Stimulated activated CD4-positive, alpha-beta T cell treated with anti-CD3 and anti-CD28 coated beads, Interleukin-12 subunit alpha, Interleukin-12 subunit beta, amount 100 ng/mL, for 24 hours (primary cell): ENCODE data around the gene GNAZ.
"Not testable (repeated sequence)": the region's sequence is repeated elsewhere in the genome, so short reads cannot be mapped to it uniquely, and the experiment has no call there.

Experiments
- DNase-seq, 2 experiments: peaks; one replicate each; pipeline ENCODE4 v3.0.0-alpha.2; 2020; ENCODE audit warnings: low read depth in 2 of 2

Gene GNAZ

GRCh38 chr22:23070418-23071229 lies at the start of gene GNAZ:
TSS of gene GNAZ (plus strand) at chr22:23070519. CDS start at chr22:23095696, 25,177 bp downstream.
- DNase-seq, result no peak

DNA sequence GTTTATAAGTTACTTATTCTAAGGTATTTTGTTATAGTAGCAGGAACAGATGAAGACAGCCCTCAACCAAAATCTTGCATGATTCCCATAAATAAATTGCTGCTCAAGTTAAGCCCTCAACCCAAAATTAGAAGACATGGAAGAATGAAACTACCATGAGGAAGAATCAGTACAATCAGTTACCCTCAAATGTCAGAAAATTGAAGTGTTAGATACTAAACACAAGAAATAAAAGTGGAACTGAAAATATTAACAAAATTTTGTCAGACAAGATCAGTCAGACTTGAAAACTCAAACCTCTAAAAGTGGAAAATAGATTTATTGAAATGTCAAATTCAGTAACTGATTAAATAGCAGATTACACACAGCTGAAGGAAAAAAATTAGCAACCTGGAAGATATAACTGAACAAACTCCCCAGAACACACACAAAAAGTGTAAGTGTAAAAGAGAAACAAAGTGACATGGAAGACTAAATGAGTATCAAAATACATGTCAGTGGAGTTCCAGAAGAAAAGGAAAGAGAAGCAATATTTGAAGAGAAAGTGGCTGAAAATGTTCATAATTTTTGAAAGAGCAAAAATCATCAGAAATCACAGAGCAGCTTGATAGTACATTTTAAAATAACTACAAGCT lies 49.5 kb upstream of the GNAZ start:
- no peak for DNase-seq

- not testable (repeated sequence) for DNase-seq
These were observed 48.5 kb upstream of the GNAZ start for GRCh38 chr22:23021660-23022353.

DNA sequence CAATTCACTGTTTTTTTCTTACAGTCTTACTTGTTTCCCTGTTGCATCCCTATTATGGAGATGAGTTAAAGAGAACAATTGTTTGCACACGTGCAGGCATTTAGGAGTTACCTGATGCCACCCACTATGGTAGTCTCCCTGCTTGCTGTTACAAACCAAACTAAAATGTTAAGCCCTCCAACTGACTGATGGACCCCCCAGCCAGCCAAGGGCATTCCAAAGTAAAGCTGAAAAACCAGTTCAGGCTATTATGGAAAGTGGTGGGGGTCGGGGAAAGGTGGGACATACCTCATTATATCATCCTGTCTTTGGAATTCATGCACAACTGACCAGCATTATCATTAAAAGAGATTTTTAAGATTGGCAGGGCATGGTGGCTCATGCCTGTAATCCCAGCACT lies 47.0 kb upstream of the GNAZ start:
- no peak for DNase-seq

DNA sequence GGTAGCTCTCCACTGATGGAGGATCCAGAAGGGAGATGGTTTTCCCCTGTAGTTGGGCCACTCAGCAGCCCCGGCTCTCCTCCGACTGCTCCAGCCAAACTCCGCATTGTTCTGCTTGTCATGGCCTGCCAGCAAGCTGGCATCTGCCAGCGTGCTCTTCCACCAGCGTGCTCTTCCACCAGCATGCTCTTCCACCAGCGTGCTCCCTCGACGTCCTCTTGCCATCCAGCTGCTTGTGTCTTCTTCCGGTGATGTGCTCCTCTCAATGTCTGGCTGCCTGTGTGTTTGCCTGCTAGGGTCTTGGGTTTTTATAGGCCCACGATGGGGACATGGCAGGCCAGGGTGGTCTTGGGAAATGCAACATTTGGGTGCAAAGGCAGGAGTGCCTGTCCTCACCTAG lies 43.5 kb upstream of the GNAZ start:
- DNase-seq, result no peak

DNA sequence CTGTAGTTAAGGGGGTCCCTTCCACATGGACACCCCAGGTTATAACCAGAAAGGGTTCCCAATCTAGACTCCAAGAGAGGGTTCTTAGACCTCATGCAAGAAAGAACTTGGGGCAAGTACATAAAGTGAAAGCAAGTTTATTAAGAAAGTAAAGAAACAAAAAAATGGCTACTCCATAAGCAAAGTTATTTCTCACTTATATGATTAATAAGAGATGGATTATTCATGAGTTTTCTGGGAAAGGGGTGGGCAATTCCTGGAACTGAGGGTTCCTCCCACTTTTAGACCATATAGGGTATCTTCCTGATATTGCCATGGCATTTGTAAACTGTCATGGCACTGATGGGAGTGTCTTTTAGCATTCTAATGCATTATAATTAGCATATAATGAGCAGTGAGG lies 42.5 kb upstream of the GNAZ start:
- DNase-seq, result not testable (repeated sequence)

- DNase-seq, result no peak
These were observed 40.6 kb upstream of the GNAZ start for GRCh38 chr22:23029521-23030228.

- DNase-seq, result no peak
These were observed 38.9 kb upstream of the GNAZ start for GRCh38 chr22:23031381-23031780.

DNA sequence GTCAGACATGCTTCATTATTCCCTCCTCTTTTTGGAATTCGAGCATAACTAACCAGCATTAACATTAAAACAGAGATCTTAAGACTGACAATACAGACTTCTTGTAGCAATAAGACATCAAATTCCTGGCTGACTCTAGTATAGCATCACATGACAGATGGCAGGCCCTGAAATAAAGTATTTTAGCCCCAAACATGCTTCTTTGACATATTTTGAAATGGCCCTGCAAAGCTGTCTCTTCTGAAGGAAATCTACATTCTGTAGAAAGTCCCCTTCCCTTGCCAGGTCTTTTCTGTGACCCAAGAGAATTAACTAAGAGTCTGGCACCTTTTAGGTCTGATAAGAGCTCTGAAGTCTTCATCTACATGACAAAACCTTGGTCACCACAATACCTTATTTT lies 38.5 kb upstream of the GNAZ start:
- no peak for DNase-seq

DNA sequence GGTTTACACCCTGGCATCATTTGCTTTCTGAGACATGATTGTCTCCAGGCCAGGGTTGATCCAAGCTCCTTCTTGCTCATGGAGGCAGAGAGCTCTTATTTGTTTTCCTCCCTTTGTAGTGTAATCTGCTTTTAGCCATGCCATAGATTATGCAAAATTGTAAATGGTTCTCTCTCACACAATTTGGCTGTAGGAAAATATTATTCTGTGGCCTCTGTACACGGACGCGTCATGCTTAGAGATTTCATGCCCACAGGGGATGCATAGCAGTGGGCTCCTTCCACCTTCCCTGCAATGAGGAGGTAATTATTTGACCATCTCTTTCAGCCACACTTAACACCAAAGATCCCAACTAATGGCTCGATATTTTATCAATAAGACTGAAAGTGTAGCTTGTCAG lies 37.7 kb upstream of the GNAZ start:
- no peak for DNase-seq

DNA sequence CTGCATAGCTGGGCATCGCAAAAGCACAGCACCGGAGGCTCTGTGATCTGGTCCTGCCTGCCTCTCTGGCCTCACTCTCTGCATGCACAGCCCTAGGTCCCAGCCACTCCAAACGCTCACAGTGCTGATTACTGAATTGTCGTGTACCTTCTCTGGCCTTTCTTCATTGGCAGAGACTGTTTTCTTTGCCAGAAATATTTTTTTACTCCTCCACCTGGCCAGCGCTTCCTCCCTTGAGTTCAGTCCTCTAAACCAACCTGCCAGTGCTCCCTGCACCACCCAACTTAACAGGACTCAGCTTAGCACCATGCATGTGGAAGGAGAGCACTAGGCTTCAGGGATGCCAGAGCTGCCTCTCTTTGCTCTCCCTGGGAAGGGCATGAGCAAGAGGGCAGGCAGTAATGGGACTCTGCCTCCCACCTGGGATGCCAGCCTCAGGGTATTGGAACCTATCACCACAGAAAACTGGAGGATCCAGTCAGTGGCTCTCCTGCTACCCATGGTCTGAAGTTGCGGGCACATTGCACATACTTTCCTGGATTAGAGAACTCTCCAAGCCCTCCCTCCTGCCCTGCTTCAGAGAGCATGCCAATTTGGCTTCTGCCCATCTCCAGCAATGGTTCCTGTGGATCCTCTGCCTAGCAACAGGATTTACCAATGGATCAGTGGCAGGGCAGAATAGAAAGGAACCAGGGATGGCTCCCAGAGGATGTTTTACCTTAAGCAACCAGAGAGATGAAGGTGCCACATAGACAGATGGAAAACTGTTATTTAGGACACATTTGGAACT lies 37.0 kb upstream of the GNAZ start:
- no peak for DNase-seq

- no peak for DNase-seq
These were observed 35.4 kb upstream of the GNAZ start for GRCh38 chr22:23034621-23035556.

- peak in 1 of 2 experiments; percentile 7 for DNase-seq
These were observed 34.6 kb upstream of the GNAZ start for GRCh38 chr22:23035557-23036277.

- DNase-seq, result no peak
These were observed 33.5 kb upstream of the GNAZ start for GRCh38 chr22:23036684-23037428.

GRCh38 chr22:23037429-23038333 lies 32.6 kb upstream of the GNAZ start:
- no peak for DNase-seq

- no peak for DNase-seq
These were observed 32.0 kb upstream of the GNAZ start for GRCh38 chr22:23038334-23038642.

GRCh38 chr22:23038902-23039301 lies 31.4 kb upstream of the GNAZ start:
- no peak for DNase-seq

- DNase-seq, result no peak
These were observed 28.1 kb upstream of the GNAZ start for GRCh38 chr22:23042179-23042578.
